ENCODE results near the gene APCS. TPM values are rescaled to one million over a fixed set of nuclear protein-coding genes. Genes with fewer than 3 reads are reported as not detected.

APCS gene
- total RNA-seq, 1 donor from 2014 or later: not detected

DNA sequence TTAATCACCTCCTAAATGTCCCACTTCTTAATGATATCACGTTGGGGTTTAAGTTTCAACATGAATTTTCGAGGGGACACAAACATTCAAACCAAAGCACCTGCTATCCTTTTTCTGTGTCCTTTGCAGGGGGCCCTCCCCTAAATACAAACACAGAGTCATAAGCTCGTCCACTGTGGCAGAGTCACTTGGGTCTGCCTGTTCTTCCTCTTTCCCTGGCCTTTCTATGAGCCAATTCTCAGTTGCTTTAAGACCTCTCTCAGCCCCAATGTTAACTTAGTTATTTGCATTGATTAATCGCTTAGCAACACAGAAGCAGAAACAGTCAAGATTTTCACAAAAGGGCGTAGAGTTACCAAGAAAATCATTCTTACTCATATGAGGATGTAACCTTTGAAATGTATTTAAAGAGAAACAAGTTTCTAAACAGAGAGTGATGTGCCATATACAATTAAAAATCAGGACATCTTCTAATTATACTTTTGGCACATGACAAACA, 14.9 kb downstream of the APCS start:
- Histone ChIP-seq H3K9me3 (no peaks in the 10 kb centered on the region), H3K4me3 (no peak overlapping the region), H3K27ac (no peak overlapping the region), H3K4me1 (no peaks in the 10 kb centered on the region), H3K36me3 (no peaks in the 10 kb centered on the region), H3K27me3 (ENCODE audit: low read depth) (no peaks in the 10 kb centered on the region)
- ATAC-seq (no peak), DNase-seq (no peak)
- intact Hi-C loops (cut with DNase I): no loop called here
- TF ChIP-seq, protein P1, sequence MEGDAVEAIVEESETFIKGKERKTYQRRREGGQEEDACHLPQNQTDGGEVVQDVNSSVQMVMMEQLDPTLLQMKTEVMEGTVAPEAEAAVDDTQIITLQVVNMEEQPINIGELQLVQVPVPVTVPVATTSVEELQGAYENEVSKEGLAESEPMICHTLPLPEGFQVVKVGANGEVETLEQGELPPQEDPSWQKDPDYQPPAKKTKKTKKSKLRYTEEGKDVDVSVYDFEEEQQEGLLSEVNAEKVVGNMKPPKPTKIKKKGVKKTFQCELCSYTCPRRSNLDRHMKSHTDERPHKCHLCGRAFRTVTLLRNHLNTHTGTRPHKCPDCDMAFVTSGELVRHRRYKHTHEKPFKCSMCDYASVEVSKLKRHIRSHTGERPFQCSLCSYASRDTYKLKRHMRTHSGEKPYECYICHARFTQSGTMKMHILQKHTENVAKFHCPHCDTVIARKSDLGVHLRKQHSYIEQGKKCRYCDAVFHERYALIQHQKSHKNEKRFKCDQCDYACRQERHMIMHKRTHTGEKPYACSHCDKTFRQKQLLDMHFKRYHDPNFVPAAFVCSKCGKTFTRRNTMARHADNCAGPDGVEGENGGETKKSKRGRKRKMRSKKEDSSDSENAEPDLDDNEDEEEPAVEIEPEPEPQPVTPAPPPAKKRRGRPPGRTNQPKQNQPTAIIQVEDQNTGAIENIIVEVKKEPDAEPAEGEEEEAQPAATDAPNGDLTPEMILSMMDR (IDR thresholded peaks at IDR 0.05): no peak

DNA sequence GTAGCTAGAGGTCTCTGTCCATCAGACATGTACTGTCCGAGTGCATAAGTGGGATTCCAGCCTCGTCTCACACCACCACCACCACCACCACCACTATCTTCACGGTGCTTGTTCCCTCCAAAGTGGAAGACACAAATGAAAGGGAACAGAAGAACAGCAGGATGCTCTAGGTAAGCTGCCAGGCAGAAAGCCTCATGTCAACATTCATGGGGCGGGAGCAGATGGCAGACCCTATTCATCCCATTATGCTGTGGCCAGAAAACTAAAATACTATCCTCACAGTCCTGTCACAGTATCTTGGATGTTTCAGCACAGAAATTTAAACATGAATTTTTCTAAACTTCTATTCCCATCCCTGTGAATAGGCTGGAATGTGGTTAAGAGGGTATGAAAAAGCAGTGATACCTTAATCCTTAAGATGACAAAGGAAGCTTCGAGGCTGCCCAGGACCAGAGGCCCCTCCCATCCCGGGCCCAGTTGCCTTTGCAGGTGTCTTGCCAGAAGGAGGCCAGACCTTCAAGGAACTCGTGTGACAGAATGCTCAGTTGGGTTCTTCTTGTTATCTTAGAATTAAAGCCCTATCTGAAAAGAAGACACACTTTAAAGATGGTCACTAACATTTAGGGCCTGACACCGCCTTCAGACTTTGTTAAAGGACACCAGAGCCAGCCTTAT, 24.7 kb downstream of the APCS start:
- DNase-seq: no peak
- TF ChIP-seq, protein P1 (IDR thresholded peaks at IDR 0.05): no peak
- Histone ChIP-seq H3K4me3 (no peak overlapping the region), H3K27me3 (ENCODE audit: low read depth) (no peaks in the 10 kb centered on the region), H3K36me3 (no peaks in the 10 kb centered on the region), H3K4me1 (no peaks in the 10 kb centered on the region), H3K27ac (no peak overlapping the region), H3K9me3 (no peaks in the 10 kb centered on the region)
- no peak for ATAC-seq
- intact Hi-C loops (cut with DNase I): no loop called here

DNA sequence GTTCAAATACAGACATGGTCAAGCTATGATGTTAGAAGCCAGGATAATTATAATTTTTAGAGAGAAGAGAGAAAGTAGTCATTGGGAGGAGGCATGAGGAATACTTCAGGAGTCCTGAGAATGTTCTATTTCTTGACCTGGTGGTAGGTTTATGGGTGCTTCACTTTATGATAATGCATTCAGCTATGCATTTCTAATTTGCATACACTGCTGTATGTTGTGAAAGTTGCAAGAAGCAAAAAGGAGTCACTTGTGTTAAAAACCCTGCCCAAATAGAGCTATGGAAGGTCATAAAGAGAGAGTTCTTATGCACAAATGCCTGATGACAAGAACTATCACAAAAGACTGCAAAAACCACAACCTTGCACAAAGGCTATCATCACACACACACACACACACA, 45.3 kb downstream of the APCS start:
- Histone ChIP-seq H3K4me1 (no peaks in the 10 kb centered on the region), H3K27ac (no peak overlapping the region), H3K9me3 (no peaks in the 10 kb centered on the region), H3K4me3 (no peak overlapping the region), H3K27me3 (ENCODE audit: low read depth) (no peaks in the 10 kb centered on the region), H3K36me3 (no peaks in the 10 kb centered on the region)
- intact Hi-C loops (cut with DNase I): no loop called here
- ATAC-seq (no peak), DNase-seq (no peak)
- TF ChIP-seq, protein P1 (IDR thresholded peaks at IDR 0.05): no peak

Other genes starting within 250 kb of the APCS start
- not detected for gene OR10J4, start 155.6 kb upstream of the APCS start, total RNA-seq
- gene OR10J1, start 148.1 kb upstream of the APCS start, total RNA-seq: not detected
- gene OR10J5, start 51.8 kb upstream of the APCS start, total RNA-seq: not detected
- not detected for gene CRP, start 126.8 kb downstream of the APCS start, total RNA-seq
- gene DUSP23, start 193.1 kb downstream of the APCS start, total RNA-seq: 55.5 TPM
- gene FCRL6, start 214.5 kb downstream of the APCS start, total RNA-seq: 2.3 TPM
- 51.2 TPM for gene SLAMF8, start 239.0 kb downstream of the APCS start, total RNA-seq

All from lower lobe of right lung (tissue), 2 donors.